ENCODE measurements around the gene CNP.

The CNP gene

GRCh38 chr17:42025191-42025579, 58.6 kb downstream of the CNP start:
- Histone ChIP-seq H3K27me3 (replicated peaks; ENCODE audit: control insufficient read depth, insufficient read depth, low read length) (no peaks in the 10 kb centered on the region), H3K36me3 (ENCODE audit: control insufficient read depth, insufficient read depth, low read length) (peaks cover 14% of the 10 kb centered on the region), H3K4me3 (replicated peaks; ENCODE audit: low read depth, low read length) (no peak overlapping the region)
- DNase-seq (ENCODE audit: extremely low read depth, insufficient read length): no peak
- TF ChIP-seq CTCF (IDR thresholded peaks at IDR 0.05; ENCODE audit: insufficient read depth, low read length, poor library complexity, severe bottlenecking): no peak

- Histone ChIP-seq H3K4me3 (replicated peaks; ENCODE audit: low read depth, low read length) (no peak overlapping the region), H3K27me3 (replicated peaks; ENCODE audit: control insufficient read depth, insufficient read depth, low read length) (no peaks in the 10 kb centered on the region), H3K36me3 (ENCODE audit: control insufficient read depth, insufficient read depth, low read length) (peaks cover 14% of the 10 kb centered on the region)
- no peak for DNase-seq (ENCODE audit: extremely low read depth, insufficient read length)
- no peak for TF ChIP-seq CTCF (IDR thresholded peaks at IDR 0.05; ENCODE audit: insufficient read depth, low read length, poor library complexity, severe bottlenecking)
Measured at GRCh38 chr17:42025936-42026335, 59.3 kb downstream of the CNP start.

GRCh38 chr17:42026857-42027589, 60.4 kb downstream of the CNP start:
- no peak overlapping the region for H3K4me3 ChIP-seq (replicated peaks; ENCODE audit: low read depth, low read length)
- H3K27me3 ChIP-seq (replicated peaks; ENCODE audit: control insufficient read depth, insufficient read depth, low read length): no peaks in the 10 kb centered on the region
- no peak for TF ChIP-seq CTCF (IDR thresholded peaks at IDR 0.05; ENCODE audit: insufficient read depth, low read length, poor library complexity, severe bottlenecking)
- peaks cover 14% of the 10 kb centered on the region for H3K36me3 ChIP-seq (ENCODE audit: control insufficient read depth, insufficient read depth, low read length)
- DNase-seq (ENCODE audit: extremely low read depth, insufficient read length): no peak
